GM19463 (cell line): ENCODE results near the gene DAZAP1.

ENCODE experiments used
- ATAC-seq: cut with Tn5 transposase; IDR thresholded peaks from one replicate; pipeline ENCODE4 v1.9.1; 2021; ENCODE audit warnings: mild to moderate bottlenecking, moderate library complexity; ENCODE audit not compliant: unreplicated experiment

The DAZAP1 gene

GRCh38 chr19:1455002-1455335, 47.6 kb downstream of the DAZAP1 start:
- no peak for ATAC-seq

GRCh38 chr19:1455336-1456120, 48.1 kb downstream of the DAZAP1 start:
- no peak for ATAC-seq

GRCh38 chr19:1456121-1456900, 48.9 kb downstream of the DAZAP1 start:
- ATAC-seq: no peak

GRCh38 chr19:1457031-1457739, 49.8 kb downstream of the DAZAP1 start:
- no peak for ATAC-seq

- ATAC-seq: no peak
Observed at GRCh38 chr19:1457892-1458291, 50.5 kb downstream of the DAZAP1 start.

- ATAC-seq: no peak
Observed at GRCh38 chr19:1459479-1459878, 52.1 kb downstream of the DAZAP1 start.

GRCh38 chr19:1460033-1460995, 52.9 kb downstream of the DAZAP1 start:
- no peak for ATAC-seq

GRCh38 chr19:1461862-1462261, 54.5 kb downstream of the DAZAP1 start:
- ATAC-seq: no peak

- ATAC-seq: no peak
Observed at GRCh38 chr19:1465191-1466016, 58.0 kb downstream of the DAZAP1 start.

GRCh38 chr19:1466018-1466460, 58.7 kb downstream of the DAZAP1 start:
- no peak for ATAC-seq

GRCh38 chr19:1466461-1467214, 59.3 kb downstream of the DAZAP1 start:
- no peak for ATAC-seq

- ATAC-seq: no peak
Observed at GRCh38 chr19:1467215-1467489, 59.8 kb downstream of the DAZAP1 start.

GRCh38 chr19:1467490-1468273, 60.3 kb downstream of the DAZAP1 start:
- no peak for ATAC-seq

- no peak for ATAC-seq
Observed at GRCh38 chr19:1468274-1468820, 61.0 kb downstream of the DAZAP1 start.

GRCh38 chr19:1468821-1469254, 61.5 kb downstream of the DAZAP1 start:
- ATAC-seq: no peak

- ATAC-seq: no peak
Observed at GRCh38 chr19:1469255-1470054, 62.1 kb downstream of the DAZAP1 start.

GRCh38 chr19:1470055-1470304, 62.6 kb downstream of the DAZAP1 start:
- no peak for ATAC-seq
